GM23338 (cell line): Measurements from ENCODE around the gene RPS5. TPM values are rescaled to one million over a fixed set of nuclear protein-coding genes. Genes with fewer than 3 reads are reported as not detected.
A peak's percentile ranks its signal among the peaks of the same experiment; 100 is the strongest.

Experiments used
- ATAC-seq: fragments of 200-7000 bp; cut with Tn5 transposase; 3 replicates; pipeline ENCODE4 v1.9.1; 2020
- DNase-seq: peaks from one replicate; pipeline ENCODE4 v3.0.0-alpha.2; 2015; ENCODE audit warnings: low spot score
- H2AFZ ChIP-seq: fragments of 200-600 bp; sonication (generic); 2 replicates; pipeline ENCODE4 v1.8.0; 2016; ENCODE audit warnings: antibody characterized with exemption, mild to moderate bottlenecking, moderate library complexity
- H3F3A ChIP-seq: fragments of 200-600 bp; sonication (generic); replicated peaks from 2 replicates; pipeline ENCODE4 v1.8.0; 2017; ENCODE audit warnings: antibody characterized with exemption, mixed run types, low read depth
- H3K27ac ChIP-seq: fragments of 200-600 bp; sonication (generic); 2 replicates; pipeline ENCODE4 v1.6.1; 2016; ENCODE audit warnings: low read depth
- H3K27me3 ChIP-seq: fragments of 200-600 bp; sonication (generic); 2 replicates; pipeline ENCODE4 v1.8.0; 2016; ENCODE audit warnings: mild to moderate bottlenecking, mixed run types, moderate library complexity; ENCODE audit not compliant: insufficient read depth
- H3K36me3 ChIP-seq: fragments of 200-600 bp; sonication (generic); 2 replicates; pipeline ENCODE4 v1.8.0; 2016; ENCODE audit warnings: mild to moderate bottlenecking; ENCODE audit not compliant: insufficient read depth
- H3K4me1 ChIP-seq: fragments of 200-600 bp; sonication (generic); 2 replicates; pipeline ENCODE4 v1.8.0; 2016; ENCODE audit warnings: mild to moderate bottlenecking, moderate library complexity; ENCODE audit not compliant: insufficient read depth
- H3K4me2 ChIP-seq: fragments of 200-600 bp; sonication (generic); 2 replicates; pipeline ENCODE4 v1.7.1; 2017; ENCODE audit warnings: mixed run types
- H3K4me3 ChIP-seq: fragments of 200-600 bp; sonication (generic); 2 replicates; pipeline ENCODE4 v1.6.1; 2016; ENCODE audit warnings: mixed run types
- H3K79me2 ChIP-seq: fragments of 200-600 bp; sonication (generic); replicated peaks from 2 replicates; pipeline ENCODE4 v1.8.0; 2017; ENCODE audit warnings: mild to moderate bottlenecking; ENCODE audit not compliant: insufficient read depth
- H3K9me2 ChIP-seq: fragments of 200-600 bp; sonication (generic); 2 replicates; pipeline ENCODE4 v1.8.0; 2017; ENCODE audit not compliant: insufficient read depth
- H4K20me1 ChIP-seq: fragments of 200-600 bp; sonication (generic); replicated peaks from 2 replicates; pipeline ENCODE4 v1.8.0; 2017; ENCODE audit warnings: mild to moderate bottlenecking; ENCODE audit not compliant: insufficient read depth
- H3K27ac Mint-ChIP-seq: 2 replicates; pipeline ENCODE4 v1.8.0; 2020; ENCODE audit warnings: inconsistent platforms, mild to moderate bottlenecking, moderate library complexity, mixed read lengths
- H3K27me3 Mint-ChIP-seq: 3 replicates; pipeline ENCODE4 v1.8.0; 2022; ENCODE audit warnings: low read depth, mild to moderate bottlenecking, moderate library complexity, mixed read lengths, inconsistent platforms; ENCODE audit not compliant: insufficient read depth, poor library complexity
- H3K36me3 Mint-ChIP-seq: 3 replicates; pipeline ENCODE4 v1.8.0; 2021; ENCODE audit warnings: low read depth, mild to moderate bottlenecking, inconsistent platforms, moderate library complexity, mixed read lengths
- H3K4me1 Mint-ChIP-seq: 3 replicates; pipeline ENCODE4 v1.8.0; 2020; ENCODE audit warnings: mild to moderate bottlenecking, inconsistent platforms, mixed read lengths
- H3K4me3 Mint-ChIP-seq: 3 replicates; pipeline ENCODE4 v1.8.0; 2021; ENCODE audit warnings: moderate library complexity, mild to moderate bottlenecking, inconsistent platforms, mixed read lengths
- H3K9me3 Mint-ChIP-seq: 3 replicates; pipeline ENCODE4 v1.8.0; 2020; ENCODE audit warnings: moderate library complexity, mild to moderate bottlenecking, inconsistent platforms, mixed read lengths
- CREB1 ChIP-seq: fragments of 250-450 bp; sonication (Bioruptor Pico); IDR thresholded peaks from 2 replicates; pipeline ENCODE4 v1.5.0; 2020; ENCODE audit warnings: low read depth, mild to moderate bottlenecking, moderate library complexity
- EZH2phosphoT487 ChIP-seq: fragments of 200-600 bp; sonication (generic); IDR thresholded peaks from one replicate; pipeline ENCODE4 v1.8.1; 2018; ENCODE audit warnings: antibody characterized with exemption; ENCODE audit not compliant: unreplicated experiment
- JUNB ChIP-seq: IDR thresholded peaks from one replicate; pipeline ENCODE4 v1.6.1; 2016; ENCODE audit warnings: antibody characterized with exemption; ENCODE audit not compliant: unreplicated experiment
- NANOG ChIP-seq: IDR thresholded peaks from 2 replicates; pipeline ENCODE4 v1.6.1; 2016; ENCODE audit warnings: antibody characterized with exemption, borderline replicate concordance
- STAT1 ChIP-seq: IDR thresholded peaks from one replicate; pipeline ENCODE4 v1.6.1; 2016; ENCODE audit warnings: antibody characterized with exemption; ENCODE audit not compliant: unreplicated experiment
- ZNF114 ChIP-seq: fragments of 250-450 bp; sonication (Bioruptor Pico); IDR thresholded peaks from 2 replicates; pipeline ENCODE4 v1.5.0; 2020; ENCODE audit warnings: mild to moderate bottlenecking, moderate library complexity
- ZNF331 ChIP-seq: fragments of 250-450 bp; sonication (Bioruptor Pico); IDR thresholded peaks from 2 replicates; pipeline ENCODE4 v1.5.0; 2020; ENCODE audit warnings: low read depth, mild to moderate bottlenecking, moderate library complexity
- polyA plus RNA-seq: library from polyadenylated mRNA; unstranded; fragments of >200 nt; fragmentation: Nextera tagmentation; extraction: Ambion mirVana; gene quantifications from 2 replicates; pipeline ENCODE4 v1.2.1, GENCODE V29; 2016
- total RNA-seq: library from RNA; depleted of rRNA; stranded (reverse); fragments of >200 nt; shearing (Covaris generic); gene quantifications from 2 replicates; pipeline ENCODE4 v1.2.3, GENCODE V29; 2014
- TF ChIP-seq, protein P1 (sequence below), 2 experiments: fragments of 200-600 bp in 1 of 2; sonication (generic) in 1 of 2; conservative IDR thresholded peaks; 2 replicates each; pipeline versions ENCODE4 v1.5.1 to v1.6.1; 2016 to 2017; ENCODE audit warnings: antibody characterized with exemption in 2 of 2, low read depth in 2 of 2, mild to moderate bottlenecking in 2 of 2, moderate library complexity in 1 of 2
- TF ChIP-seq, protein P2 (sequence below): IDR thresholded peaks from 2 replicates; pipeline ENCODE4 v1.6.1; 2016; ENCODE audit warnings: antibody characterized with exemption
- TF ChIP-seq, protein P3 (sequence below): IDR thresholded peaks from one replicate; pipeline ENCODE4 v1.6.1; 2018; ENCODE audit warnings: antibody characterized with exemption; ENCODE audit not compliant: unreplicated experiment

The RPS5 gene
- total and polyA plus RNA-seq, 2 experiments from 2014 or later = 734 to 2,111 TPM

DNA sequence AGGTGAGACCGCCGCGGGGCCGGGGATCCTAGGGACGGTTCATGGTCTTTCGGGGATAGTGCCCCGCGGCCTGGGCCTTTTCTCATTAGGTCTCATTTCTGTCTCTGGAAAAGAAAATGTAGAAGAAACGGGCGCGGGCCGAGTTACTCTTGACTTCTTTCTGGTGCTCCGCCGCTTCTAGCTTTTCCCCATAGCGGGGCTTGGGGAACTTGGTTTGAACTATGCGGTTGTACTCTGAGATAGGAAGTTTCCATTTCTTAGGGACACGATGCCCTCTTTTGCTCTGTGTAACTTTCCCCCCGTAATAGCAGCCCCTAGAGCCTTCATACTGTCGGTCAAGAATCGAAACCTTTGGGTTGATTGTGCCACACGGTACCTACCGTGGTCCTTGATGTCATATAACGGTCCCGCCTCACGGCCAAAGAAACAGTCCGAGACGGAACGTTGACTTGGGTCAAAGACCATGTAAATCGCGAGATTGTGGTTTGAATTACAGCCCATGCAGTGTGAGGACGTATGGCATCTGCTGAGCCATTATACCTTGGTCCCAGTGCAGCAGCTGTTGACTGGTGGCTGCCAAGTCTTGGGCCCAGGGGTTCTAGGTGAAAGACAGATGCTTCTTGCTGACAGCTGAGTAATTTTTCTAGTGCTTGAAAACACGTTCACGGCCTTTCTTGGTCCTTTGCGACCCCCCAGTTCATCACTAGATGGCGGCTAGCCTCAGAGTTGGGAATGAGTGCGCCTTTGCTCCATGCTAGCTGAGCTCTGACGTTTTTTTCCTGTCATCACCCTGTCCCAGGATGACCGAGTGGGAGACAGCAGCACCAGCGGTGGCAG is 487 bp downstream of the RPS5 start:
- peaks cover 3% of the 10 kb centered on the region; the same call in 2 of the 3 replicates for H3K9me3 Mint-ChIP-seq
- no peak for ATAC-seq
- TF ChIP-seq NANOG (no peak), EZH2phosphoT487 (no peak)
- TF ChIP-seq, protein P1, sequence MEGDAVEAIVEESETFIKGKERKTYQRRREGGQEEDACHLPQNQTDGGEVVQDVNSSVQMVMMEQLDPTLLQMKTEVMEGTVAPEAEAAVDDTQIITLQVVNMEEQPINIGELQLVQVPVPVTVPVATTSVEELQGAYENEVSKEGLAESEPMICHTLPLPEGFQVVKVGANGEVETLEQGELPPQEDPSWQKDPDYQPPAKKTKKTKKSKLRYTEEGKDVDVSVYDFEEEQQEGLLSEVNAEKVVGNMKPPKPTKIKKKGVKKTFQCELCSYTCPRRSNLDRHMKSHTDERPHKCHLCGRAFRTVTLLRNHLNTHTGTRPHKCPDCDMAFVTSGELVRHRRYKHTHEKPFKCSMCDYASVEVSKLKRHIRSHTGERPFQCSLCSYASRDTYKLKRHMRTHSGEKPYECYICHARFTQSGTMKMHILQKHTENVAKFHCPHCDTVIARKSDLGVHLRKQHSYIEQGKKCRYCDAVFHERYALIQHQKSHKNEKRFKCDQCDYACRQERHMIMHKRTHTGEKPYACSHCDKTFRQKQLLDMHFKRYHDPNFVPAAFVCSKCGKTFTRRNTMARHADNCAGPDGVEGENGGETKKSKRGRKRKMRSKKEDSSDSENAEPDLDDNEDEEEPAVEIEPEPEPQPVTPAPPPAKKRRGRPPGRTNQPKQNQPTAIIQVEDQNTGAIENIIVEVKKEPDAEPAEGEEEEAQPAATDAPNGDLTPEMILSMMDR (conservative IDR thresholded peaks at IDR 0.05; ENCODE audit: low read depth in 2 of 2) = peak; percentile 9 to 26; a peak in 1 of 4 replicates
- H3K27ac Mint-ChIP-seq = peak overlapping the region; percentile 91
- H2AFZ ChIP-seq = no peak overlapping the region
- H3K36me3 Mint-ChIP-seq = peaks cover 54% of the 10 kb centered on the region
- peak overlapping the region; percentile 99 for H3K4me3 Mint-ChIP-seq
- peaks cover 44% of the 10 kb centered on the region for H3F3A ChIP-seq
- 0 out of 2 replicates have a peak overlapping the region, but pooled peaks have one; percentile 33 for H3K27ac ChIP-seq
- peaks cover 20% of the 10 kb centered on the region for H3K27me3 Mint-ChIP-seq
- no peak for DNase-seq
- peaks cover 49% of the 10 kb centered on the region for H3K79me2 ChIP-seq
- no peaks in the 10 kb centered on the region for H3K27me3 ChIP-seq
- H3K4me3 ChIP-seq = peak overlapping the region; percentile 87
- H3K4me1 Mint-ChIP-seq = peaks cover 25% of the 10 kb centered on the region
- peaks cover 36% of the 10 kb centered on the region for H4K20me1 ChIP-seq
- H3K9me2 ChIP-seq = no peaks in the 10 kb centered on the region
- H3K36me3 ChIP-seq = peaks cover 34% of the 10 kb centered on the region
- H3K4me2 ChIP-seq = peak overlapping the region; percentile 99
- H3K4me1 ChIP-seq = peaks cover 13% of the 10 kb centered on the region

DNA sequence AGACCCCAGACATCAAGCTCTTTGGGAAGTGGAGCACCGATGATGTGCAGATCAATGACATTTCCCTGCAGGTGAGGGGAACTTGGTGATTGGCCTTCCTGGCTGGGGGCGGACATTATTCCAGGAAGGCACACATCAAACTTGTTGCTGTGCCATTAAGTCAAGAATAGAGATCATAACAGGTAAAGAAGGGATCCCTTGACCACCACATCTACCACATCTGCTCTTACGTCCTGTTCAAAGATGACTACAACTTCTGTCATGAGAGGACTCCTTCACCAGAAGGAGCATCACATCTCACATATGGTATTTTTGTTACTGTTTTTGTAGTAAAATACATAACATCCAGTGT is 1.1 kb downstream of the RPS5 start:
- Mint-ChIP-seq H3K27ac (peak overlapping the region; percentile 91), H3K9me3 (peaks cover 3% of the 10 kb centered on the region; the same call in 2 of the 3 replicates), H3K4me3 (peak overlapping the region; percentile 99), H3K36me3 (peaks cover 60% of the 10 kb centered on the region), H3K27me3 (peaks cover 19% of the 10 kb centered on the region), H3K4me1 (peaks cover 25% of the 10 kb centered on the region)
- H3F3A ChIP-seq = peaks cover 50% of the 10 kb centered on the region
- H3K4me2 ChIP-seq = peak overlapping the region; percentile 99
- DNase-seq = no peak
- H4K20me1 ChIP-seq = peaks cover 36% of the 10 kb centered on the region
- H3K9me2 ChIP-seq = no peaks in the 10 kb centered on the region
- H2AFZ ChIP-seq = no peak overlapping the region
- H3K4me1 ChIP-seq = peaks cover 13% of the 10 kb centered on the region
- H3K79me2 ChIP-seq = peaks cover 49% of the 10 kb centered on the region
- H3K36me3 ChIP-seq = peaks cover 39% of the 10 kb centered on the region
- no peak for ATAC-seq
- H3K27me3 ChIP-seq = no peaks in the 10 kb centered on the region
- peak overlapping the region; percentile 87 for H3K4me3 ChIP-seq
- H3K27ac ChIP-seq = no peak overlapping the region
- no peak for TF ChIP-seq JUNB
- TF ChIP-seq, protein P2, sequence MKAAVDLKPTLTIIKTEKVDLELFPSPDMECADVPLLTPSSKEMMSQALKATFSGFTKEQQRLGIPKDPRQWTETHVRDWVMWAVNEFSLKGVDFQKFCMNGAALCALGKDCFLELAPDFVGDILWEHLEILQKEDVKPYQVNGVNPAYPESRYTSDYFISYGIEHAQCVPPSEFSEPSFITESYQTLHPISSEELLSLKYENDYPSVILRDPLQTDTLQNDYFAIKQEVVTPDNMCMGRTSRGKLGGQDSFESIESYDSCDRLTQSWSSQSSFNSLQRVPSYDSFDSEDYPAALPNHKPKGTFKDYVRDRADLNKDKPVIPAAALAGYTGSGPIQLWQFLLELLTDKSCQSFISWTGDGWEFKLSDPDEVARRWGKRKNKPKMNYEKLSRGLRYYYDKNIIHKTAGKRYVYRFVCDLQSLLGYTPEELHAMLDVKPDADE = no peak
- no peak for TF ChIP-seq ZNF114 (CRISPR knock-in tag)
- no peak for TF ChIP-seq NANOG
- no peak for TF ChIP-seq STAT1
- TF ChIP-seq ZNF331 = no peak
- TF ChIP-seq, protein P1 (conservative IDR thresholded peaks at IDR 0.05; ENCODE audit: low read depth in 2 of 2) = no peak
- TF ChIP-seq CREB1 (CRISPR knock-in tag) = no peak
- TF ChIP-seq, protein P3, sequence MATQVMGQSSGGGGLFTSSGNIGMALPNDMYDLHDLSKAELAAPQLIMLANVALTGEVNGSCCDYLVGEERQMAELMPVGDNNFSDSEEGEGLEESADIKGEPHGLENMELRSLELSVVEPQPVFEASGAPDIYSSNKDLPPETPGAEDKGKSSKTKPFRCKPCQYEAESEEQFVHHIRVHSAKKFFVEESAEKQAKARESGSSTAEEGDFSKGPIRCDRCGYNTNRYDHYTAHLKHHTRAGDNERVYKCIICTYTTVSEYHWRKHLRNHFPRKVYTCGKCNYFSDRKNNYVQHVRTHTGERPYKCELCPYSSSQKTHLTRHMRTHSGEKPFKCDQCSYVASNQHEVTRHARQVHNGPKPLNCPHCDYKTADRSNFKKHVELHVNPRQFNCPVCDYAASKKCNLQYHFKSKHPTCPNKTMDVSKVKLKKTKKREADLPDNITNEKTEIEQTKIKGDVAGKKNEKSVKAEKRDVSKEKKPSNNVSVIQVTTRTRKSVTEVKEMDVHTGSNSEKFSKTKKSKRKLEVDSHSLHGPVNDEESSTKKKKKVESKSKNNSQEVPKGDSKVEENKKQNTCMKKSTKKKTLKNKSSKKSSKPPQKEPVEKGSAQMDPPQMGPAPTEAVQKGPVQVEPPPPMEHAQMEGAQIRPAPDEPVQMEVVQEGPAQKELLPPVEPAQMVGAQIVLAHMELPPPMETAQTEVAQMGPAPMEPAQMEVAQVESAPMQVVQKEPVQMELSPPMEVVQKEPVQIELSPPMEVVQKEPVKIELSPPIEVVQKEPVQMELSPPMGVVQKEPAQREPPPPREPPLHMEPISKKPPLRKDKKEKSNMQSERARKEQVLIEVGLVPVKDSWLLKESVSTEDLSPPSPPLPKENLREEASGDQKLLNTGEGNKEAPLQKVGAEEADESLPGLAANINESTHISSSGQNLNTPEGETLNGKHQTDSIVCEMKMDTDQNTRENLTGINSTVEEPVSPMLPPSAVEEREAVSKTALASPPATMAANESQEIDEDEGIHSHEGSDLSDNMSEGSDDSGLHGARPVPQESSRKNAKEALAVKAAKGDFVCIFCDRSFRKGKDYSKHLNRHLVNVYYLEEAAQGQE = no peak
